Measurements from ENCODE around the gene DCAF16.

DNA sequence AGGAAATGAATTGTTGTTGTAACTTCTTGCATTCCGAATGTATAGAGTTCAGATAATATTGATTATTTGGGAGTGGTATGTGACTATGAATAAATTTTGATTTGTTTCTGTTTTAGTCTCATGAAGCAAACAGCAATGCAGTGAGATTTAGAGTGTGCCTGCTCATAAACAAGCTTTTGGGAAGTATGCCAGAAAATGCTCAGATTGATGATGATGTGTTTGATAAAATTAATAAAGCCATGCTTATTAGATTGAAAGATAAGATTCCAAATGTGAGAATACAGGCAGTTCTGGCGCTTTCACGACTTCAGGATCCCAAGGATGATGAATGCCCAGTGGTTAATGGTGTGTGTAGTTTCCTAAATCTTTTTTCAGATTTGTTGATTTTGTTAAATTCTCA is 2.2 kb upstream of the DCAF16 start:
- TF ChIP-seq, protein P1, sequence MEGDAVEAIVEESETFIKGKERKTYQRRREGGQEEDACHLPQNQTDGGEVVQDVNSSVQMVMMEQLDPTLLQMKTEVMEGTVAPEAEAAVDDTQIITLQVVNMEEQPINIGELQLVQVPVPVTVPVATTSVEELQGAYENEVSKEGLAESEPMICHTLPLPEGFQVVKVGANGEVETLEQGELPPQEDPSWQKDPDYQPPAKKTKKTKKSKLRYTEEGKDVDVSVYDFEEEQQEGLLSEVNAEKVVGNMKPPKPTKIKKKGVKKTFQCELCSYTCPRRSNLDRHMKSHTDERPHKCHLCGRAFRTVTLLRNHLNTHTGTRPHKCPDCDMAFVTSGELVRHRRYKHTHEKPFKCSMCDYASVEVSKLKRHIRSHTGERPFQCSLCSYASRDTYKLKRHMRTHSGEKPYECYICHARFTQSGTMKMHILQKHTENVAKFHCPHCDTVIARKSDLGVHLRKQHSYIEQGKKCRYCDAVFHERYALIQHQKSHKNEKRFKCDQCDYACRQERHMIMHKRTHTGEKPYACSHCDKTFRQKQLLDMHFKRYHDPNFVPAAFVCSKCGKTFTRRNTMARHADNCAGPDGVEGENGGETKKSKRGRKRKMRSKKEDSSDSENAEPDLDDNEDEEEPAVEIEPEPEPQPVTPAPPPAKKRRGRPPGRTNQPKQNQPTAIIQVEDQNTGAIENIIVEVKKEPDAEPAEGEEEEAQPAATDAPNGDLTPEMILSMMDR (IDR thresholded peaks at IDR 0.05) = no peak
- TF ChIP-seq EZH2 (IDR thresholded peaks at IDR 0.05) (no peak), EZH2phosphoT487 (IDR thresholded peaks at IDR 0.05) (no peak)

Measured in neural progenitor cell (in vitro differentiated cells).